Astrocyte (in vitro differentiated cells and primary cell): Measurements from ENCODE around the gene LMBR1L. TPM values are rescaled to one million over a fixed set of nuclear protein-coding genes. Genes with fewer than 3 reads are reported as not detected.

Experiments used
- DNase-seq: peaks from one replicate; pipeline ENCODE4 v3.0.0-alpha.2; 2010; ENCODE audit warnings: low read depth
- FAIRE-seq: peaks from 2 replicates; lab custom pipeline; 2011; peaks lifted over from hg19 to GRCh38; lab: Jason Lieb, UNC
- H2AFZ ChIP-seq: 2 replicates; pipeline ENCODE4 v1.6.0; 2012; ENCODE audit warnings: low read depth, low read length, inconsistent platforms
- H3K27ac ChIP-seq: 2 replicates; pipeline ENCODE4 v1.5.1; 2011; ENCODE audit warnings: low read depth, low read length, inconsistent platforms
- H3K27me3 ChIP-seq: 2 replicates; pipeline ENCODE4 v1.6.0; 2011; ENCODE audit warnings: low read length, inconsistent platforms; ENCODE audit not compliant: insufficient read depth
- H3K36me3 ChIP-seq: 2 replicates; pipeline ENCODE4 v1.5.1; 2011; ENCODE audit warnings: low read length, inconsistent platforms; ENCODE audit not compliant: insufficient read depth
- H3K4me1 ChIP-seq: 2 replicates; pipeline ENCODE4 v1.5.1; 2011; ENCODE audit warnings: low read length, inconsistent platforms; ENCODE audit not compliant: insufficient read depth
- H3K4me2 ChIP-seq: 2 replicates; pipeline ENCODE4 v1.6.0; 2012; ENCODE audit warnings: low read length, inconsistent platforms
- H3K4me3 ChIP-seq: 2 replicates; pipeline ENCODE4 v1.5.1; 2011; ENCODE audit warnings: low read depth, mild to moderate bottlenecking, low read length, inconsistent platforms; ENCODE audit not compliant: insufficient read depth
- H3K79me2 ChIP-seq: 2 replicates; pipeline ENCODE4 v1.6.0; 2012; ENCODE audit warnings: mild to moderate bottlenecking, low read length, inconsistent platforms; ENCODE audit not compliant: insufficient read depth
- H3K9ac ChIP-seq: 2 replicates; pipeline ENCODE4 v1.6.0; 2012; ENCODE audit warnings: mild to moderate bottlenecking, low read length, inconsistent platforms
- H3K9me3 ChIP-seq: 2 replicates; pipeline ENCODE4 v1.5.1; 2012; ENCODE audit warnings: low read depth, mild to moderate bottlenecking, low read length, inconsistent platforms; ENCODE audit not compliant: insufficient read depth
- H4K20me1 ChIP-seq: 2 replicates; pipeline ENCODE4 v1.6.0; 2012; ENCODE audit warnings: low read length, inconsistent platforms; ENCODE audit not compliant: insufficient read depth
- H3K27ac Mint-ChIP-seq: one replicate; pipeline ENCODE4 v1.8.0; 2021; ENCODE audit warnings: mild to moderate bottlenecking, mixed read lengths; ENCODE audit not compliant: unreplicated experiment
- H3K27me3 Mint-ChIP-seq: one replicate; pipeline ENCODE4 v1.8.0; 2021; ENCODE audit warnings: low read depth, mixed read lengths; ENCODE audit not compliant: unreplicated experiment
- H3K36me3 Mint-ChIP-seq: one replicate; pipeline ENCODE4 v1.8.0; 2021; ENCODE audit warnings: low read depth, mixed read lengths; ENCODE audit not compliant: unreplicated experiment
- H3K4me1 Mint-ChIP-seq: one replicate; pipeline ENCODE4 v1.8.0; 2021; ENCODE audit warnings: low read depth, mixed read lengths; ENCODE audit not compliant: unreplicated experiment
- H3K4me3 Mint-ChIP-seq: one replicate; pipeline ENCODE4 v1.8.0; 2021; ENCODE audit warnings: mild to moderate bottlenecking, moderate library complexity, mixed read lengths; ENCODE audit not compliant: unreplicated experiment
- H3K9me3 Mint-ChIP-seq: one replicate; pipeline ENCODE4 v1.8.0; 2021; ENCODE audit warnings: mild to moderate bottlenecking, mixed read lengths; ENCODE audit not compliant: unreplicated experiment
- CTCF ChIP-seq: IDR thresholded peaks from 2 replicates; pipeline ENCODE4 v1.5.1; 2011; ENCODE audit warnings: low read depth, mild to moderate bottlenecking, inconsistent platforms, low read length, moderate library complexity; ENCODE audit not compliant: insufficient read depth
- EZH2 ChIP-seq: IDR thresholded peaks from 2 replicates; pipeline ENCODE4 v1.6.1; 2012; ENCODE audit warnings: mild to moderate bottlenecking, low read length, inconsistent platforms; ENCODE audit not compliant: insufficient read depth
- total RNA-seq: library from RNA; stranded (reverse); gene quantifications from 2 replicates; pipeline ENCODE4 v1.2.1, GENCODE V29; 2021

LMBR1L gene
- total RNA-seq, 1 donor from 2014 or later: 61.0 TPM

- TF ChIP-seq CTCF (no peak), EZH2 (no peak)
- no peak overlapping the region for H3K4me3 ChIP-seq
- no peak overlapping the region for H3K9ac ChIP-seq
- no peak overlapping the region for H2AFZ ChIP-seq
- Mint-ChIP-seq H3K4me3 (no peak overlapping the region), H3K36me3 (no peaks in the 10 kb centered on the region), H3K9me3 (no peaks in the 10 kb centered on the region), H3K27ac (no peak overlapping the region), H3K27me3 (no peaks in the 10 kb centered on the region), H3K4me1 (no peaks in the 10 kb centered on the region)
- no peak overlapping the region for H3K4me2 ChIP-seq
- H3K27me3 ChIP-seq: no peaks in the 10 kb centered on the region
- no peaks in the 10 kb centered on the region for H4K20me1 ChIP-seq
- no peaks in the 10 kb centered on the region for H3K36me3 ChIP-seq
- no peaks in the 10 kb centered on the region for H3K9me3 ChIP-seq
- no peak overlapping the region for H3K27ac ChIP-seq
- FAIRE-seq (no peak), DNase-seq (no peak)
- no peaks in the 10 kb centered on the region for H3K79me2 ChIP-seq
- no peaks in the 10 kb centered on the region for H3K4me1 ChIP-seq
Measured at GRCh38 chr12:49138999-49139398, 28.4 kb upstream of the LMBR1L start.

GRCh38 chr12:49138587-49138986, 27.9 kb upstream of the LMBR1L start:
- FAIRE-seq: no peak

More at GRCh38 chr12:49138587-49138986, 27.9 kb upstream of the LMBR1L start:
- Mint-ChIP-seq H3K27me3 (no peaks in the 10 kb centered on the region), H3K4me1 (no peaks in the 10 kb centered on the region), H3K4me3 (no peak overlapping the region), H3K36me3 (no peaks in the 10 kb centered on the region), H3K27ac (no peak overlapping the region), H3K9me3 (no peaks in the 10 kb centered on the region)
- Histone ChIP-seq H3K36me3 (no peaks in the 10 kb centered on the region), H3K9me3 (no peaks in the 10 kb centered on the region), H3K79me2 (peaks cover 3% of the 10 kb centered on the region), H3K4me1 (no peaks in the 10 kb centered on the region), H3K27ac (no peak overlapping the region), H3K4me3 (no peak overlapping the region), H3K27me3 (no peaks in the 10 kb centered on the region), H2AFZ (no peak overlapping the region), H3K4me2 (no peak overlapping the region), H4K20me1 (no peaks in the 10 kb centered on the region), H3K9ac (no peak overlapping the region)
- no peak for DNase-seq
- no peak for TF ChIP-seq CTCF
